ENCODE data around the gene HPS1. TPM values are rescaled to one million over a fixed set of nuclear protein-coding genes. Genes with fewer than 3 reads are reported as not detected.

The HPS1 gene
- total and polyA plus RNA-seq, 10 of the 15 experiments (the other 5 are each of a cell fraction or from before 2014, with no cell fraction given) = 27.1 to 138 (median 54.8) TPM

DNA sequence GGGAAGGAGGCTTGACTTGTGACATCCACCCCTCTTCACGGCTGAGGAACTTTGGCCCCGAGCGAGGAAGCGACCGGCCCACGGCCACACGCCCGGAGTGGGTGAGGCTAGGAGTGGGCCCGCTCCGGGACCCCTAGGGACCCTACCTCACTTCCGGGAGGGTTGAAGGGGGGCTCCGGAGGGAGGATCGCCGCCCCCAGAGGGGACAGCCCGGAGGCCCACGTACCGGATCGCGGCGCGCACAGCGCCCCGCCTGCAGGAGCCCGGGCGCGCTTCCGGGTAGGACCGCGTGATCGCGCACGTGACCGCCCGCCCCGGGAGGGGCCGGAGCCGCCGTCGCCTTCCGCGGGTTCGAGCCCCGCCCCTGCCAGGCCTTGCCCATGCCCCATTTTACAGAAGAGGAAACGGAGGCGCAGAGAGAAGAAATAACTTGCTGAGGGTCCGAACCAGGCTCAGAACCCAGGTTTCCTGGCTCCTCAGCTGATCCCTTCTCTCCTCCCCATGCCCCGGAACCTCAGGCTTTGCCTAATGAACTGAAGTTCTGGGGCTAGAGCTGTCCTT, at the start of gene HPS1 (continued):
- TF ChIP-seq ZNF592 (IDR thresholded peaks at IDR 0.05) (no peak), MTA3 (IDR thresholded peaks at IDR 0.05; ENCODE audit: borderline replicate concordance, low read length) (no peak), PML (IDR thresholded peaks at IDR 0.05; ENCODE audit: low read length) (peak; percentile 71; the same call in 1 of the 2 replicates), MTA2 (IDR thresholded peaks at IDR 0.05; ENCODE audit: low read depth) (no peak), BCLAF1 (IDR thresholded peaks at IDR 0.05) (no peak), CEBPB (IDR thresholded peaks at IDR 0.05; ENCODE audit: borderline replicate concordance in 1 of 2, low read depth in 2 of 2, low read length in 2 of 2) (no peak), ATF2 (IDR thresholded peaks at IDR 0.05; ENCODE audit: low read length) (no peak), SREBF1 (IDR thresholded peaks at IDR 0.05; ENCODE audit: low read length) (no peak), TCF7 (IDR thresholded peaks at IDR 0.05; ENCODE audit: borderline replicate concordance) (no peak), NR2F1 (conservative IDR thresholded peaks at IDR 0.05) (peak; percentile 69; the same call in 1 of the 2 replicates), SUZ12 (IDR thresholded peaks at IDR 0.05; ENCODE audit: unreplicated experiment) (no peak), TCF3 (IDR thresholded peaks at IDR 0.05; ENCODE audit: borderline replicate concordance, insufficient read depth, low read depth, low read length) (0 out of 2 replicates have a peak, but pooled peaks have one; percentile 47), GATAD2B (conservative IDR thresholded peaks at IDR 0.05; ENCODE audit: low read depth) (peak; percentile 96), EED (IDR thresholded peaks at IDR 0.05; ENCODE audit: low read depth) (no peak; the same call in 1 of the 2 replicates), ZSCAN29 (IDR thresholded peaks at IDR 0.05) (0 out of 2 replicates have a peak, but pooled peaks have one; percentile 36)
- TF ChIP-seq, protein P1, sequence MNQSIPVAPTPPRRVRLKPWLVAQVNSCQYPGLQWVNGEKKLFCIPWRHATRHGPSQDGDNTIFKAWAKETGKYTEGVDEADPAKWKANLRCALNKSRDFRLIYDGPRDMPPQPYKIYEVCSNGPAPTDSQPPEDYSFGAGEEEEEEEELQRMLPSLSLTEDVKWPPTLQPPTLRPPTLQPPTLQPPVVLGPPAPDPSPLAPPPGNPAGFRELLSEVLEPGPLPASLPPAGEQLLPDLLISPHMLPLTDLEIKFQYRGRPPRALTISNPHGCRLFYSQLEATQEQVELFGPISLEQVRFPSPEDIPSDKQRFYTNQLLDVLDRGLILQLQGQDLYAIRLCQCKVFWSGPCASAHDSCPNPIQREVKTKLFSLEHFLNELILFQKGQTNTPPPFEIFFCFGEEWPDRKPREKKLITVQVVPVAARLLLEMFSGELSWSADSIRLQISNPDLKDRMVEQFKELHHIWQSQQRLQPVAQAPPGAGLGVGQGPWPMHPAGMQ (IDR thresholded peaks at IDR 0.05; ENCODE audit: borderline replicate concordance) = no peak
- TF ChIP-seq, protein P2, sequence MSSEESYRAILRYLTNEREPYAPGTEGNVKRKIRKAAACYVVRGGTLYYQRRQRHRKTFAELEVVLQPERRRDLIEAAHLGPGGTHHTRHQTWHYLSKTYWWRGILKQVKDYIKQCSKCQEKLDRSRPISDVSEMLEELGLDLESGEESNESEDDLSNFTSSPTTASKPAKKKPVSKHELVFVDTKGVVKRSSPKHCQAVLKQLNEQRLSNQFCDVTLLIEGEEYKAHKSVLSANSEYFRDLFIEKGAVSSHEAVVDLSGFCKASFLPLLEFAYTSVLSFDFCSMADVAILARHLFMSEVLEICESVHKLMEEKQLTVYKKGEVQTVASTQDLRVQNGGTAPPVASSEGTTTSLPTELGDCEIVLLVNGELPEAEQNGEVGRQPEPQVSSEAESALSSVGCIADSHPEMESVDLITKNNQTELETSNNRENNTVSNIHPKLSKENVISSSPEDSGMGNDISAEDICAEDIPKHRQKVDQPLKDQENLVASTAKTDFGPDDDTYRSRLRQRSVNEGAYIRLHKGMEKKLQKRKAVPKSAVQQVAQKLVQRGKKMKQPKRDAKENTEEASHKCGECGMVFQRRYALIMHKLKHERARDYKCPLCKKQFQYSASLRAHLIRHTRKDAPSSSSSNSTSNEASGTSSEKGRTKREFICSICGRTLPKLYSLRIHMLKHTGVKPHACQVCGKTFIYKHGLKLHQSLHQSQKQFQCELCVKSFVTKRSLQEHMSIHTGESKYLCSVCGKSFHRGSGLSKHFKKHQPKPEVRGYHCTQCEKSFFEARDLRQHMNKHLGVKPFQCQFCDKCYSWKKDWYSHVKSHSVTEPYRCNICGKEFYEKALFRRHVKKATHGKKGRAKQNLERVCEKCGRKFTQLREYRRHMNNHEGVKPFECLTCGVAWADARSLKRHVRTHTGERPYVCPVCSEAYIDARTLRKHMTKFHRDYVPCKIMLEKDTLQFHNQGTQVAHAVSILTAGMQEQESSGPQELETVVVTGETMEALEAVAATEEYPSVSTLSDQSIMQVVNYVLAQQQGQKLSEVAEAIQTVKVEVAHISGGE (CRISPR knock-in tag; IDR thresholded peaks at IDR 0.05) = no peak
